NCI-H2227 (cell line): ENCODE results near the gene THRB.
"Not testable (repeated sequence)": the region's sequence is repeated elsewhere in the genome, so short reads cannot be mapped to it uniquely, and the experiment has no call there.

ENCODE experiments used
- DNase-seq: peaks from one replicate; lab custom pipeline; 2025; ENCODE audit not compliant: unreplicated experiment; lab: John Stamatoyannopoulos, UW

Gene THRB

DNA sequence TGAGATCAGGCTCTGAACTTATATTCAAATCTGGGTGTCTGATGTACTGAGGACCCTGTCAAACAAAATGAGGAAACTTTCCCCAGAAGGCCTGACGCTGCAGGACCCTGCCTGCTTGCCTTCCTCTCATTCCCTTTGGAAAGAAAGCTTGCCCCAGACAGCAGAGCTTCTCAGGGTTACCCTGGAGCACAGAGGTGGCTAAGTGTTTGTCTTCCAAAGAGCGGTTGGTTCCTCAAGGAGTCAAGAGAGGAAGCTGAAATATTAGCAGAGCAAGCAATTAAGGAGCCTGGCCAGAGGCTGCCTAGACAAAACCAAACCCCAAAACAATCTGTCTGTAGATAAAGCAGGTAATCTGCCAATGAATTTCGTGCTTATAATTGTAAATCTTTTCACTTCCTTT, 374.2 kb downstream of the THRB start:
- no peak for DNase-seq

DNA sequence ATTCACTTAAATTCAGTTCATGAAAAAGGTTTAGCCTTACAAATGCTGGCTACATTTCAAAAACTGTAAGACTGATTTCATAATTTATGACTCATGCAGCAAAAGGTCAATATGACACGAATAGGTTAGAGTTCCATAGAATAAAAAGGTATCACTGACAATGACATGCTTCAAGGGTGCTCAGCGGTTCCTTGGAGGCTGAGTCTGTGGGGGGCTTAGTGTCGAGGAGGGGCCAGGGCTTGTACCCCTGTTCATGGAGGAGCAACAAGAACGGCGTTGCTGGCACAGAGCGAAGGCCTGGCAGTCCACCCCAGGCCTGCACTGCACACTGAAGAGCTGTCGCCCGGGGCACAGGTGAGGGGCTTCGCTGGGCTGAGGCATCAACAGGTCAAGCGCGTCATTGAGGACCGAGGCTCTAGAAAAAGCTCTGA, 375.3 kb downstream of the THRB start:
- DNase-seq = no peak

DNA sequence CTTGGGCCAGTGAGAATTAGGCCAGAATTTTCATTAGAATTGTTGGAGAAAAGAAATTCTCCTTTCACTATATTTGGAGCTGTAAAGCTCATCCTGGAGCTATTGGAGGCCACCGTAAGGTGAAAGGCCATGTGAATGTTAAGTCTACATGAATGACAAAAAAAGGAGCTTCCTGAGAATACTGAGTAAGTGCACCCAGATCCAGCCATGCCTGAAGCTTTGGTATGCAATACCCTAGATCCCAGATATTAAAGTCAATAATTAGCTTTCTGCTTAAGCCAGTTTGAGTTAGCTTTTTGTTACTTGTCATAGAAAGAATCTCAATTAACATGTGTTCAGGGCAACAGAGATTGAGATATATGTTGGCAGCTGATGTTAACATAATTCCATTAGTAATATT, 377.1 kb downstream of the THRB start:
- no peak for DNase-seq

DNA sequence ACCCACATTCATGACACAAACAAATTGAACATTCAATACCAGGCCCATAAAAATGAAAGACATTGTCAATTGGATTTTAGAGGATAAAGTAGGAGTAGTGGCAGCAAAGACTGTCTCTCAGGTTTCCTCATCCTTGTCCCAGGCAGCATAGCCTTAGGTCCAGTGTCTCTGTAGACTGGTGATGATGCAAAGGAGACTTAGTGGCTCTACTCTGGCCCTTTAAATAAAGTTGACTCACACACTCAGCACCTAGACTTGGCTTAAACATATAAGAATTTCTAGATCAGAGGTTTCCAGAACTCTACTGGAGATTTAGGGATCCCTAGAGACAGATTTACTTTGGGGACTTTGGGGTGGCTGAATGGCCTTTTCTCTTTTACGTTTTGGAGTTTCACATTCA, 382.9 kb downstream of the THRB start:
- DNase-seq = no peak

DNA sequence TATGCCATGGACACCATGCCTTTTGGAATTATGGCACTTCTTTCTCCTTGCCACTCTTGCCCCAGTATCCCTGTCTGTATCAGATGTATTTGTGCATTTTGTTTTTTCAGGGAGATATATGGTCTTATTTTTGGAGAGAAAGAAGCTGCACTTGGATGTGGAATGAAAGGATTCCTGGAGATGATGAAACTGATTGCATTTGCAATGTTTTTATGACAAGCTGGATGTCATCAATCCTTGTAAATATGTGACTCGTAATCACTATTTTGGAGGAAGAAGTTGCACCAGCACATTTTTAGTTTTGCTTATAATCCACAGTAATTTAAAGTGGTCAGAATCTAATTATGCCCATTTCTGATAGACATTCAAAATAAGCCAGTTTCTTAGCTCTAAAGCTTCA, 384.6 kb downstream of the THRB start:
- no peak for DNase-seq

DNA sequence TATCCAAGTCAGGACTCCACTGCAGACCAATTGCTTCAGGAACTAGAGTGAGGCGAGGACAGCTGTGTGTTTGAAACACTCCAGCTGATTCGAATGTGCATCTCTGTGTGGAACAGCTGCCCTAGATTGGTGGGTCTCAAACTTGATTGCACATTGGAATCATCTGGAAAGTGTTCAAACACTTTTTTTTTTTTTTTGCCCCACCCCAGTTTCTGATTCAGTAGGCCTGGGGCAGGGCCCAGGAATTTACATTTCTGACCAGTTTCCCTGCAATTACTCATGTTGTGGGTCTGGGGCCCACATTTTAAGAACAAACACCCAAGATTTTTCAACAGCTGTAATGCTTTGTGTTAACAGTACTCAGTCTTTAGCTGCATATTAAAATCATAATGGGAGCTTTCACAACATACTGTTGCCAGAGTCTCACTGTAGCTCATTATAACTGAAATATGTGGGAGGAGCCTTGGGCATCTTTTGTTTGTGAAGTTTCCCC, 392.9 kb downstream of the THRB start:
- DNase-seq = no peak

DNA sequence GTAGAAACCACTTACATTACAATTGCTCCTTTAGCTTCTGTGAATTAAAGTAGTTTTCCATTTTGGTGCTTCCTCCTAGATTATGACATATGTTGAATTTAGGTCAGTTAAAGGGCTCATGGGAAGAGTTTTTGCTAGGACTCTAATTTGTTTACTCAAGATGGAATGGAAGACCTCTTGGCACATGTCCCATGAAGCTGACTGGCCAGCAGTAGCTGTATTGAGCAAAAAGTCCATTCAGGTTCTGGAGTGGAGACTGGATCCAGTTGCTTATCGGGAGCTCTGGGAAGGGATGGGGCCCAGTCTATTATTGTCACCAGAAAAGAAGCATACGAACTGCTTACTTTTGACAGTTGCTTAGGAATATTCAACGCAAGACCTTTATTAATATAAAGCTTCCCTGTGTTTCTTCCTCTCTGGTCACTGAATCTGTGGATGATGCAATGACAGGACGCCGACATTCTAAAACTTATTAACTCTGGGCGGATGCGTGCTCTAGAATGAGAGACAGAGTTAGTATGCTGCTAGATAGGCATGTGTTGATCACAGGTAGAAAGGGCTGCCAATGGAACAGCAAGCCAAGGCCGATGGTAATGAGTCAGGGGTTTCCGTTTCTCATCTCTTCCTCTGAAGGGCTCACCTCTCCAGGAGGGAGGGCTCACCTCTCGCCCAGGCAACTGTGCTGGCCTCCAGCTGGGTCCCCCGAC, 393.8 kb downstream of the THRB start:
- DNase-seq = no peak

DNA sequence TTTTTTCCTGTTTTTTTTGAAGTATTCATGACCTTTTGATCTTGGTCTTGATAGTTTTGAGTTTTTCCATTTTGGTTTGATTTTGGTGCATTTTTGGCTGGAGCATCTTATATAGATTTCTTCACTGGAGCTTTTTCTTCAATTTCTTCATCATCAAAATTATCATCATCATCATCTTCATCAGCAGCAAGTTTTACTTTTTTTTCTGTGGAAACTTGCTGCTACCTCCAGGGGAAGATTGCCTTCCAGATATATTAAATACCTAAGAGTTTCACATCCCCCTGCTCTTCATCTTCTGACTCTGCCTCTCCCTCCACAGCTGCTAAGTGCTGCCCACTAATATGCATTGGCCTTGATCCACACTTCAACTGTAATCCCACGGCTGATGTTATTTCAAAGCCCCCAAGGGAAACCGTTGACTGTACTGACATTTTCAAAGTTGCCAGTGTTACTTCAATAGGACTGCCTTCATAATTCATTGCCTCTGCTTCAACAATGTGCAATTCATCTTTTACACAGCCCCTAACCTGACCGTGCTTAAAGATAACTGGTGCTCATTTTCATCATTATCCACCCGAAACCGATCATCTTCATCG, 397.9 kb downstream of the THRB start:
- DNase-seq = no peak

DNA sequence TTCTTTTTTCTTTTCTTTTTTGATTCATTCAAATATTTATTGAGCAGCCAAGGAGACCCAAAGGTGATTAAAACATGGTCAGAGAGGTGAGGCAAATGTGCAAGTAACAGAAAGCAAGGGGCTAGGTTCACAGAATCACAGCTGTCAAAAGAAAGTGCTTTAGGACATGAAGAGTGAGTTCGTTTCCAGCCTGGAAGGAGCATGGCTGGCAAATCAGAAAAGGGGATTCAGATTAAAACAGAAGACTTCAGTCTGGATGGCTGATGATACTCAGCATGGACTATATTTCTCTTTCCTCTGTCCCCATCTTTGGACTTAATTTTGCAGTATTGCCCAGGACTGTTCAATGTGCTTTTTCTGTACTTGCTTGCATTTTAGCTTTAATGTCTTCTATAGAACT, 398.4 kb downstream of the THRB start:
- no peak for DNase-seq

DNA sequence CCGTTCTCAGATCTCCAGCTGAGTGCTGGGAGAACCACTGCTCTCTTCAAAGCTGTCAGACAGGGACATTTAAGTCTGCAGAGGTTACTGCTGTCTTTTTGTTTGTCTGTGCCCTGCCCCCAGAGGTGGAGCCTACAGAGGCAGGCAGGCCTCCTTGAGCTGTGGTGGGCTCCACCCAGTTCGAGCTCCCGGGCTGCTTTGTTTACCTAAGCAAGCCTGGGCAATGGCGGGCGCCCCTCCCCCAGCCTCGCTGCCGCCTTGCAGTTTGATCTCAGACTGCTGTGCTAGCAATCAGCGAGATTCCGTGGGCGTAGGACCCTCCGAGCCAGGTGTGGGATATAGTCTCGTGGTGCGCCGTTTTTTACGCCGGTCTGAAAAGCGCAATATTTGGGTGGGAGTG, 399.8 kb downstream of the THRB start:
- DNase-seq = not testable (repeated sequence)

DNA sequence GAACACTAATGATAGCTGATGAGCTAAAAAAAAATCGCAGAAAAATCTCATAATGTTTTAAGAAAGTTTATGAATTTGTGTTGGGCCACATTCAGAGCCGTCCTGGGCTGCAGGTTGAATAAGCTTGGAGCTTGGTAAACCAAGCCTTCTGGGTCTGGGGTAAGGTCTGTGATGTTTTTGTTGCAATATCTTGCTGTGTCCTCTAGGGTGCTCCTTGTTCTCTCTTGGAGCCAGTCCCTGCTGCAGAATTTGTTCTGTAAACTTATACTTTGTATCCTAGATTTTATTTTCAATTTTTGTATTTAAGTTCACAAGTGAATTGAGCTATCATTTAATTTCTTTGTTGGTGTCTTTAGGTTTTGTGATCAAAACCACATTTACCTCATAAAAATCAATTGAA, 405.9 kb downstream of the THRB start:
- DNase-seq = no peak

DNA sequence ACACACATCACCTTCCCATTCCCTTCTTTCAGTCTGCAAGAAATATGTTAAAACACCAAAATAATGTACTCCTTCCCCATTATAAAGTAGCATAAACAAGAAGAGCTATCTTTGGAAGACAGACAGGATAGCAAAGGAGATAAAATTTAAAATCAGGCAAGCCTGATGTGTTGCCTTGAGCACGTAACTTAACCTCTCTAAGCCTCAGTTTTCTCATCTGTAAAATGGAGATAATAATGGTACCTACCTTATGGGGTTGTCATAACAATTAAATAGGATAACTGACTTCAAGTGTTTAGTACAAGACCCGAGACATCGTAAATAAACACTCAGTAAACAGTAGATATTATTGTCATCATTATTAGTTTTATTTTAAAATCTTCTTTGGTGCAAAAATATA, 407.2 kb downstream of the THRB start:
- DNase-seq = no peak

DNA sequence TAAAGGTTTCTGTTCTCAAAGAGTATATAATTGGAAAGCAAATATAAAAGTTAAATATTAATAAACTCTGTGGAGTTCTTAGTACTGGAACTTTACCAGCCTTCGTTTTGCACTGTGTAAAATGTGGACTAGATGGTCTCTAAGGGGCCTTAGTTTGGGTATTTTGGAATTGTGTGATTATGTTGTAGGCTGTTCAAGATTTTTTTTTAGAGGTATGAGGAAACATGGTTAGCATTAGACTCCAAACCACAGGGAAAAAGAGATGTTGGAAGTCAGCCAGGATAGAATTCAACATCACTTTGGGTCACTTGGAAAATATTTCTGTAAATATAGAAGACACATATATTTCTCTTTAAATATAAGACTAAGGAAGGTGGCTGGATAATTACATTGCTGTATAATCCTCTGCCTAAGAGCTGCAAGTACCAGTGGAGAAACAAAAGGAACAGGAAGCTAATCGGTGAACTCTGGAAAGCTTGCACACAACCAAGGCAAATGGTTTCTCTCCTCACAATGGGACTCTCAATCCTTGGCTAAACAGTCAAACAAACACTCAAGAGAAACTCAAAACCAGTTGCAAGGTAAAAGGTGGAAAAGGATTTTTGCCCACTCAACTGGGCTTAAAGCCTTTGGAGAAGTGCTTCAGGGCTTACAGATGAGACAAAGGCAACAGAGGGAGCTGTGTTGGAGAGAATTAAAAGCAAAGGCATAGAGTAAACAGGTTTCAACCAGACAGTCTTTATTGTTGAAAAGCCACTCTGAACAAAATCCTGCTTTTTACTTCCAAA, 407.8 kb downstream of the THRB start:
- DNase-seq = no peak

DNA sequence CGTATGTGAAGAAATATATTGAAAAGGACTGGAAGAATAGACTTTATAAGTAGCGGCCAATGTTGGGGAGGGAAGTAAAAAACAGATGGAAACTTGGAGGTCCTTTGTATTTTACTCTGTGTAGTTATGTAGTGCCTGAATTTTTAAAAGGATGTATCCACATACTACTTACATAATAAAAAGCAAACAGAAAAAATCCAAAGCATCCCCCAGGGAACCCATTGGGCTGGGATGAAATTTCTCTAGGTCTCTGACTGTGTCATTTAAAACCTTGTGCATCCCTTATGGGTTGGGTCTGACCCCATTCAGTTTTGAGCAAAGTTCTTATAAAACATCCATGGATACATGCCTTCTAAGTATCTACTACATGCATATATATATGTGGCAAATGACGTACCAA, 408.4 kb downstream of the THRB start:
- no peak for DNase-seq

DNA sequence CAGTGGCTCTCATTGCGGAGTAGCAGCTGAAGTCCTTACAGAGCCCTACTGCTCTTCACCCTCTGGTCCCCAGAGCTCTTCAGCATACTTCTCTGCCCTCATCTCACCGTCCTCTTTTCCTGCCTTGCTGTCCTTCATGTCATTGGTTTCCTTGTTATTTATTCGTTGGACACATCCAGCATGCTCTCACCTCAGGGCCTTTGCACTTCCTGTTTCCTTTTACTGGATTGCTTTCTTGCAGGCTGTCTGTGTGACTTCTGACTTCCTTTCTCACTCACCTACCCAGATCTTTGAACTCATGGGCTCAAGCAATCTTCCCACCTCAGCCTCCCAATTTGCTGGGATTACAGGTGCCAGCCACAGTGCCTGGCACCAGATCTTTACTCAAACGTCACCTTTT, 422.5 kb downstream of the THRB start:
- DNase-seq = no peak

DNA sequence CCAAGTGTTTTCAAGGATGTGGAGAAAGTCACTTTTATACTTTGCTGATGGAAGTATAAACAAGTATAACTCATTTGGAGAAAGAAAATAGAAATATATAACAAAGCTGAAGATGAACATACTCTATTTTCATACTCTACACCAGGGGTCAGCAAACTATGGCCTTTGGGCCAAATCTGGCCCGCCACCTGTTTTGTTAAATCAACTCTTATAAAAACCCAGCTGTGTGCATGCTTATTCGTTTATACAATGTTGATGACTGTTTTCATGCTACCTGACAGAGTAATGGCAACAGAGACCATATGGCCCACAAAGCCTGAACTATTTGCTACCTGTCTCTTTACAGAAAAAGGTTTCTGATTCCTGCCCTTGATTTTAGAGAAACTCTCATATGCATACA, 425.6 kb downstream of the THRB start:
- no peak for DNase-seq

DNA sequence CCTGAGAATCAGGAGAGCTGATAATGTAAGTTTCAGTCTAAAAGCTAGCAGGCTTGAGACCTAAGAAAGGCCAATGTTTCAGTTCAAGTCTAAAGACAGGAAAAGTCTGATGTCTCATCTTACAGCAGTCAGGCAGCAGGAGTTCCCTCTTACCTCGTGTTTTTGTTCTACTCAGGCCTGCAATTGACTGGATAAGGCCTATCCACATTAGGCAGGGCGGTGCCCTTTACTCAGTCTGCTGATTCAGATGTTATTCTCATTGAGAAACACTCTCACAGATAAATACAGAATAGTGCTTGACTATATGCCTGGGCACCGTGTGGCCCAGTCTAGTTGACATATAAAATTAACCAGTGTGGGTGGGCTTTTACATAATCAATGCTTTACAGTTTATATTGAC, 427.2 kb downstream of the THRB start:
- no peak for DNase-seq
